H9 (cell line): Measurements from ENCODE around the gene GATC. TPM values are rescaled to one million over a fixed set of nuclear protein-coding genes. Genes with fewer than 3 reads are reported as not detected.

Experiments used
- DNase-seq: peaks from one replicate; pipeline ENCODE4 v3.0.0-alpha.2; 2017
- H2AFZ ChIP-seq: one replicate; pipeline ENCODE4 v1.6.1; 2013; ENCODE audit warnings: mild to moderate bottlenecking, low read length, control low read depth, moderate library complexity
- H2AK5ac ChIP-seq: 2 replicates; pipeline ENCODE4 v1.6.1; 2013; ENCODE audit warnings: low read length, control low read depth, mixed read lengths; ENCODE audit not compliant: insufficient read length
- H2BK120ac ChIP-seq: one replicate; pipeline ENCODE4 v1.6.1; 2013; ENCODE audit warnings: low read depth, mild to moderate bottlenecking, low read length, control low read depth, inconsistent platforms; ENCODE audit not compliant: poor library complexity, severe bottlenecking
- H2BK12ac ChIP-seq: 2 replicates; pipeline ENCODE4 v1.6.1; 2013; ENCODE audit warnings: low read length, control low read depth, mixed read lengths, low read depth; ENCODE audit not compliant: insufficient read length
- H2BK15ac ChIP-seq: 2 replicates; pipeline ENCODE4 v1.6.1; 2013; ENCODE audit warnings: low read depth, low read length, control low read depth
- H2BK20ac ChIP-seq: one replicate; pipeline ENCODE4 v1.6.1; 2013; ENCODE audit warnings: low read depth, mild to moderate bottlenecking, low read length, control low read depth, inconsistent platforms; ENCODE audit not compliant: poor library complexity, severe bottlenecking
- H2BK5ac ChIP-seq: 2 replicates; pipeline ENCODE4 v1.6.1; 2013; ENCODE audit warnings: low read length, control low read depth, mixed read lengths; ENCODE audit not compliant: insufficient read length
- H3K14ac ChIP-seq: 2 replicates; pipeline ENCODE4 v1.6.1; 2013; ENCODE audit warnings: low read length, control low read depth; ENCODE audit not compliant: insufficient read depth
- H3K18ac ChIP-seq: 2 replicates; pipeline ENCODE4 v1.6.1; 2013; ENCODE audit warnings: low read depth, mild to moderate bottlenecking, mixed read lengths, low read length, control low read depth; ENCODE audit not compliant: insufficient read length
- H3K23ac ChIP-seq: 2 replicates; pipeline ENCODE4 v1.6.1; 2013; ENCODE audit warnings: low read length, control low read depth, mixed read lengths, low read depth; ENCODE audit not compliant: insufficient read length
- H3K23me2 ChIP-seq: 2 replicates; pipeline ENCODE4 v1.6.1; 2013; ENCODE audit warnings: low read depth, mild to moderate bottlenecking, mixed read lengths, low read length, control low read depth; ENCODE audit not compliant: insufficient read length, poor library complexity, severe bottlenecking
- H3K27ac ChIP-seq: 2 replicates; pipeline ENCODE4 v1.5.1; 2013; ENCODE audit warnings: low read length, control low read depth, mixed read lengths, low read depth; ENCODE audit not compliant: insufficient read length
- H3K27me3 ChIP-seq: 2 replicates; pipeline ENCODE4 v1.6.1; 2013; ENCODE audit warnings: low read length, control low read depth, inconsistent platforms; ENCODE audit not compliant: insufficient read depth
- H3K4ac ChIP-seq: 2 replicates; pipeline ENCODE4 v1.6.1; 2013; ENCODE audit warnings: low read depth, mild to moderate bottlenecking, control low read depth, inconsistent platforms, low read length, moderate library complexity
- H3K4me1 ChIP-seq: 2 replicates; pipeline ENCODE4 v1.6.1; 2013; ENCODE audit warnings: low read length, control low read depth, inconsistent platforms; ENCODE audit not compliant: insufficient read depth
- H3K4me2 ChIP-seq: 2 replicates; pipeline ENCODE4 v1.6.1; 2013; ENCODE audit warnings: low read length, control low read depth, mixed read lengths; ENCODE audit not compliant: insufficient read length, insufficient read depth
- H3K56ac ChIP-seq: 2 replicates; pipeline ENCODE4 v1.6.1; 2013; ENCODE audit warnings: low read depth, mild to moderate bottlenecking, mixed read lengths, low read length, control low read depth; ENCODE audit not compliant: insufficient read length
- H3K79me1 ChIP-seq: 2 replicates; pipeline ENCODE4 v1.6.1; 2013; ENCODE audit warnings: low read depth, mild to moderate bottlenecking, moderate library complexity, low read length, control low read depth, inconsistent platforms; ENCODE audit not compliant: insufficient read depth, poor library complexity, severe bottlenecking
- H3K79me2 ChIP-seq: 2 replicates; pipeline ENCODE4 v1.6.1; 2013; ENCODE audit warnings: low read length, control low read depth, inconsistent platforms; ENCODE audit not compliant: insufficient read depth
- H3K9ac ChIP-seq: 2 replicates; pipeline ENCODE4 v1.6.1; 2013; ENCODE audit warnings: low read length, control low read depth, mixed read lengths; ENCODE audit not compliant: insufficient read length; ENCODE audit errors: extremely low read depth
- H3K9me3 ChIP-seq: one replicate; pipeline ENCODE4 v1.6.1; 2013; ENCODE audit warnings: low read depth, low read length, inconsistent platforms; ENCODE audit not compliant: control insufficient read depth
- H3T11ph ChIP-seq: one replicate; pipeline ENCODE4 v1.6.1; 2013; ENCODE audit warnings: mild to moderate bottlenecking, low read length, control low read depth, inconsistent platforms
- H4K20me1 ChIP-seq: one replicate; pipeline ENCODE4 v1.6.1; 2013; ENCODE audit not compliant: control insufficient read depth, insufficient read length, insufficient read depth
- H4K5ac ChIP-seq: 2 replicates; pipeline ENCODE4 v1.6.1; 2013; ENCODE audit warnings: low read depth, mild to moderate bottlenecking, mixed read lengths, low read length, control low read depth; ENCODE audit not compliant: insufficient read length
- H4K8ac ChIP-seq: replicated peaks from 2 replicates; pipeline ENCODE4 v1.6.1; 2013; ENCODE audit warnings: low read length, control low read depth, mixed read lengths, low read depth; ENCODE audit not compliant: insufficient read length
- H4K91ac ChIP-seq: 2 replicates; pipeline ENCODE4 v1.6.1; 2013; ENCODE audit warnings: low read depth, mild to moderate bottlenecking, moderate library complexity, mixed read lengths, low read length, control low read depth; ENCODE audit not compliant: insufficient read length
- H3K27ac Mint-ChIP-seq, 3 experiments: 2 replicates in 2 of 3; 3 replicates in 1 of 3; pipeline ENCODE4 v1.8.0; 2020 to 2021; ENCODE audit warnings: mixed read lengths in 3 of 3, mild to moderate bottlenecking in 1 of 3, moderate library complexity in 1 of 3
- H3K27me3 Mint-ChIP-seq: 2 replicates; pipeline ENCODE4 v1.8.0; 2021; ENCODE audit warnings: low read depth, mild to moderate bottlenecking, moderate library complexity, mixed read lengths
- H3K36me3 Mint-ChIP-seq, 3 experiments: 2 replicates in 2 of 3; 3 replicates in 1 of 3; pipeline ENCODE4 v1.8.0; 2020 to 2021; ENCODE audit warnings: low read depth in 3 of 3, mixed read lengths in 3 of 3; ENCODE audit not compliant: insufficient read depth in 1 of 3
- H3K4me1 Mint-ChIP-seq, 2 experiments: 2 replicates each; pipeline ENCODE4 v1.8.0; 2020; ENCODE audit warnings: mixed read lengths in 2 of 2
- H3K4me3 Mint-ChIP-seq, 2 experiments: 2 replicates in 1 of 2; 3 replicates in 1 of 2; pipeline ENCODE4 v1.8.0; 2020 to 2021; ENCODE audit warnings: mild to moderate bottlenecking in 2 of 2, mixed read lengths in 2 of 2, moderate library complexity in 1 of 2
- H3K9me3 Mint-ChIP-seq, 2 experiments: 2 replicates in 1 of 2; 3 replicates in 1 of 2; pipeline ENCODE4 v1.8.0; 2020; ENCODE audit warnings: mild to moderate bottlenecking in 2 of 2, mixed read lengths in 2 of 2, moderate library complexity in 1 of 2
- CTCF ChIP-seq: fragments of 200-600 bp; sonication (generic); conservative IDR thresholded peaks from 3 replicates; pipeline ENCODE4 v1.8.0; 2021; ENCODE audit warnings: antibody characterized with exemption, mild to moderate bottlenecking
- WGBS: extraction: QIAGEN DNeasy Blood & Tissue Kit; methylation state at CpG from one replicate; pipeline ENCODE4 v1.1.7; 2013; ENCODE audit warnings: missing lambda C conversion rate, low lambda C conversion rate, mixed read lengths; ENCODE audit not compliant: insufficient read length; ENCODE audit errors: extremely low coverage; 5-methylcytosine and 5-hydroxymethylcytosine counted together
- total RNA-seq: library from RNA; stranded (reverse); gene quantifications from 2 replicates; pipeline ENCODE4 v1.2.1, GENCODE V29; 2021

GATC gene
- total RNA-seq, 1 experiment from 2014 or later = 25.9 TPM

- H3K79me2 ChIP-seq = no peaks in the 10 kb centered on the region
- no peak for DNase-seq
- no peaks in the 10 kb centered on the region for H4K20me1 ChIP-seq
- WGBS = no CpG with 5 or more reads among the region's 1 CpG
- H4K91ac ChIP-seq = no peak overlapping the region
- no peak overlapping the region for H2BK20ac ChIP-seq
- H3K79me1 ChIP-seq = no peaks in the 10 kb centered on the region
- no peak overlapping the region for H3K23ac ChIP-seq
- Mint-ChIP-seq H3K9me3 (no peaks in the 10 kb centered on the region), H3K27ac (peak overlapping the region in 1 of 3 experiments; percentile 96; a peak in 2 of 7 replicates), H3K36me3 (no peaks in the 10 kb centered on the region; a peak in 2 of 7 replicates), H3K4me1 (peaks cover 12 to 13% of the 10 kb centered on the region in 2 experiments), H3K4me3 (no peak overlapping the region), H3K27me3 (no peaks in the 10 kb centered on the region)
- no peak overlapping the region for H4K8ac ChIP-seq
- no peak overlapping the region for H3K18ac ChIP-seq
- no peaks in the 10 kb centered on the region for H3K23me2 ChIP-seq
- H3K9me3 ChIP-seq = no peaks in the 10 kb centered on the region
- no peak overlapping the region for H2AFZ ChIP-seq
- no peak overlapping the region for H3K4ac ChIP-seq
- H2BK5ac ChIP-seq = no peak overlapping the region
- no peak overlapping the region for H3K9ac ChIP-seq
- no peak overlapping the region for H3T11ph ChIP-seq
- H2BK12ac ChIP-seq = no peak overlapping the region
- H3K14ac ChIP-seq = no peak overlapping the region
- no peaks in the 10 kb centered on the region; the same call in 1 of the 2 replicates for H3K4me1 ChIP-seq
- H3K27ac ChIP-seq = no peak overlapping the region
- H2AK5ac ChIP-seq = no peak overlapping the region
- H3K56ac ChIP-seq = no peak overlapping the region
- no peaks in the 10 kb centered on the region for H3K27me3 ChIP-seq
- TF ChIP-seq CTCF = no peak
- H4K5ac ChIP-seq = no peak overlapping the region
- H2BK15ac ChIP-seq = no peak overlapping the region
- no peak overlapping the region for H3K4me2 ChIP-seq
- H2BK120ac ChIP-seq = no peak overlapping the region
Observed at GRCh38 chr12:120479458-120479857, 33.2 kb downstream of the GATC start.
